Fibroblast of lung (primary cell): ENCODE data around the gene MICU1. TPM values are rescaled to one million over a fixed set of nuclear protein-coding genes. Genes with fewer than 3 reads are reported as not detected.
"Not testable (repeated sequence)": the region's sequence is repeated elsewhere in the genome, so short reads cannot be mapped to it uniquely, and the experiment has no call there.

Experiments used
- DNase-seq, 2 donors: peaks; one replicate each; pipeline versions ENCODE4 v3.0.0 to v3.0.0-alpha.2; 2010; ENCODE audit warnings: low read depth in 2 of 2
- H2AFZ ChIP-seq: 2 replicates; pipeline ENCODE4 v1.5.1; 2012; ENCODE audit warnings: low read length, control low read depth, inconsistent platforms
- H3K27ac ChIP-seq: 2 replicates; pipeline ENCODE4 v1.5.1; 2011; ENCODE audit warnings: low read length, control low read depth; ENCODE audit not compliant: insufficient read depth
- H3K27me3 ChIP-seq: 2 replicates; pipeline ENCODE4 v1.5.1; 2011; ENCODE audit warnings: mild to moderate bottlenecking, low read length; ENCODE audit not compliant: control insufficient read depth, insufficient read depth
- H3K36me3 ChIP-seq: 2 replicates; pipeline ENCODE4 v1.5.1; 2011; ENCODE audit warnings: low read length; ENCODE audit not compliant: control insufficient read depth, insufficient read depth
- H3K4me1 ChIP-seq: 2 replicates; pipeline ENCODE4 v1.5.1; 2011; ENCODE audit warnings: low read length; ENCODE audit not compliant: control insufficient read depth, insufficient read depth; ENCODE audit errors: extremely low read depth
- H3K4me2 ChIP-seq: 2 replicates; pipeline ENCODE4 v1.5.1; 2011; ENCODE audit warnings: low read length, control low read depth; ENCODE audit not compliant: insufficient read depth; ENCODE audit errors: extremely low read depth
- H3K4me3 ChIP-seq, 4 experiments: fragments of 200-600 bp in 1 of 4; sonication (generic) in 1 of 4; replicated peaks in 1 of 4; 2 replicates each; pipeline ENCODE4 v1.5.1; 2011 to 2016; ENCODE audit warnings: low read length in 4 of 4, low read depth in 3 of 4, mild to moderate bottlenecking in 3 of 4, control low read depth in 2 of 4, inconsistent platforms in 1 of 4, mixed read lengths in 1 of 4; ENCODE audit not compliant: insufficient read depth in 1 of 4; ENCODE audit errors: control extremely low read depth in 1 of 4
- H3K79me2 ChIP-seq: 2 replicates; pipeline ENCODE4 v1.5.1; 2012; ENCODE audit warnings: mild to moderate bottlenecking, low read length, inconsistent platforms; ENCODE audit not compliant: control insufficient read depth, insufficient read depth
- H3K9ac ChIP-seq: 2 replicates; pipeline ENCODE4 v1.5.1; 2011; ENCODE audit warnings: mild to moderate bottlenecking, low read length, control low read depth; ENCODE audit not compliant: insufficient read depth
- H3K9me3 ChIP-seq: 2 replicates; pipeline ENCODE4 v1.5.1; 2012; ENCODE audit warnings: low read depth, low read length; ENCODE audit not compliant: control insufficient read depth, insufficient read depth
- H4K20me1 ChIP-seq: 2 replicates; pipeline ENCODE4 v1.5.1; 2011; ENCODE audit warnings: low read length; ENCODE audit not compliant: control insufficient read depth, insufficient read depth; ENCODE audit errors: extremely low read depth
- CTCF ChIP-seq, 2 donors: IDR thresholded peaks in 1 of 2; conservative IDR thresholded peaks in 1 of 2; 1 replicate in 1 of 2; 2 replicates in 1 of 2; pipeline ENCODE4 v1.5.1; 2011 to 2012; ENCODE audit warnings: low read length in 2 of 2, control low read depth in 1 of 2, inconsistent platforms in 1 of 2, low read depth in 1 of 2, mild to moderate bottlenecking in 1 of 2
- EZH2 ChIP-seq: IDR thresholded peaks from 2 replicates; pipeline ENCODE4 v1.5.1; 2012; ENCODE audit warnings: low read length, control low read depth, mild to moderate bottlenecking; ENCODE audit errors: missing control alignments
- polyA plus RNA-seq, 2 donors: library from polyadenylated mRNA; depleted of rRNA in 1 of 2; stranded (reverse) in 1 of 2; unstranded in 1 of 2; fragments of >200 nt; gene quantifications; 2 replicates each; pipeline ENCODE4 v1.2.1, GENCODE V29; 2011 to 2012; ENCODE audit warnings: missing spikeins in 1 of 2
- total RNA-seq: library from RNA; depleted of rRNA; stranded (reverse); fragments of >200 nt; gene quantifications from 2 replicates; pipeline ENCODE4 v1.2.1, GENCODE V29; 2014

MICU1 gene
- total and polyA plus RNA-seq, 2 donors (not counting 1 experiment from before 2014, with no cell fraction given) = 83.2 to 83.3 TPM

DNA sequence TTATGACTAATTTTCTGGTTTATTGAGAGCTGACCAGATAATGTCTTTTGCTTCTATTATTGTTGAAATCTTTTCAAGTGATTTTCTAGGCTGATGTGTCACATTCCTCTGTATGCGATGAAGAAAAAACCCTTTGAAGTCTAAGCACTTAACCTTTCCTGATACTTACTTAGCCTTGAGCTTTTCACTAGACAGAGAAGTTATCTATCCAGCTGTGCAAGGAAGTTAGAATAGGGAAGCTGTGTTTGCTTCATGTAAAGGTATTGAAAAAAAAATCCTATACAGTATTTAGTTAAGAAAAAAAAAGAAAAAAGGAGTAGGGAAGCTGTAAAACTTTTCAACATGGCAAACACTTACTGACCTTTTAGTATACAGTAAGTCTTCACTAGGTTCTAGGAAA, 153.6 kb downstream of the MICU1 start:
- DNase-seq = no peak
- Histone ChIP-seq H3K27me3 (no peaks in the 10 kb centered on the region), H3K9ac (no peak overlapping the region), H3K4me2 (no peak overlapping the region), H2AFZ (no peak overlapping the region), H4K20me1 (no peaks in the 10 kb centered on the region), H3K9me3 (no peaks in the 10 kb centered on the region), H3K36me3 (peaks cover 2% of the 10 kb centered on the region), H3K4me3 (no peak overlapping the region), H3K79me2 (no peaks in the 10 kb centered on the region), H3K27ac (no peak overlapping the region), H3K4me1 (no peaks in the 10 kb centered on the region)
- TF ChIP-seq CTCF (conservative IDR thresholded peaks at IDR 0.05 in 1 of 2, IDR thresholded peaks at IDR 0.05 in 1 of 2; ENCODE audit: low read depth in 1 of 2, low read length in 2 of 2) = no peak
- TF ChIP-seq EZH2 = no peak

GRCh38 chr10:72470666-72471065, 155.2 kb downstream of the MICU1 start:
- no peak for DNase-seq
- TF ChIP-seq CTCF (conservative IDR thresholded peaks at IDR 0.05 in 1 of 2, IDR thresholded peaks at IDR 0.05 in 1 of 2; ENCODE audit: low read depth in 1 of 2, low read length in 2 of 2) (no peak), EZH2 (no peak)
- peaks cover 2% of the 10 kb centered on the region for H3K36me3 ChIP-seq
- H3K27ac ChIP-seq = no peak overlapping the region
- no peak overlapping the region for H2AFZ ChIP-seq
- H4K20me1 ChIP-seq = no peaks in the 10 kb centered on the region
- no peaks in the 10 kb centered on the region for H3K27me3 ChIP-seq
- no peak overlapping the region for H3K4me3 ChIP-seq
- no peak overlapping the region for H3K4me2 ChIP-seq
- H3K79me2 ChIP-seq = no peaks in the 10 kb centered on the region
- H3K9ac ChIP-seq = no peak overlapping the region
- H3K9me3 ChIP-seq = no peaks in the 10 kb centered on the region
- no peaks in the 10 kb centered on the region for H3K4me1 ChIP-seq

DNA sequence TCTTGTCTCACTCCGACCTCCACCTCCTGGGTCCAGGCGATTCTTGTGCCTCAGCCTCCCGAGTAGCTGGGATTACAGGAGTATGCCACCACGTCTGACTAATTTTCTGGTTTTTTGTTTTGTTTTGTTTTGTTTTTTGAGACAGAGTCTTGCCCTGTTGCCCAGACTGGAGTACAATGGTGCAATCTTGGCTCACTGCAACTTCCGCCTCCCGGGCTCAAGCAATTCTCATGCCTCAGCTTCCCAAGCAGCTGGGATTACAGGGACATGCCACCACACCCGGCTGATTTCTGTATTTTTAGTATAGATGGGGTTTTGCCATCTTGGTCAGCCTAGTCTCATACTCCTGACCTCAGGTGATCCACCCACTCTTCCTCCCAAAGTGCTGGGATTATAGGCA, 158.8 kb downstream of the MICU1 start:
- not testable (repeated sequence) for H3K27me3 ChIP-seq, H3K4me2 ChIP-seq, H3K9me3 ChIP-seq, H2AFZ ChIP-seq, H3K36me3 ChIP-seq, DNase-seq, H4K20me1 ChIP-seq, H3K4me1 ChIP-seq, H3K27ac ChIP-seq, H3K9ac ChIP-seq, H3K79me2 ChIP-seq, H3K4me3 ChIP-seq
